Mesendoderm (in vitro differentiated cells): Measurements from ENCODE around the gene METTL22.
A peak's percentile ranks its signal among the peaks of the same experiment; 100 is the strongest.

Experiments used
- DNase-seq: peaks from one replicate; pipeline ENCODE4 v3.0.0; 2013
- H2AK5ac ChIP-seq: 2 replicates; pipeline ENCODE4 v1.6.1; 2013; ENCODE audit warnings: low read length, inconsistent platforms
- H2BK120ac ChIP-seq: 2 replicates; pipeline ENCODE4 v1.6.1; 2013; ENCODE audit warnings: low read depth, mild to moderate bottlenecking, low read length, moderate library complexity, mixed read lengths
- H2BK15ac ChIP-seq: replicated peaks from 2 replicates; pipeline ENCODE4 v1.6.1; 2013; ENCODE audit warnings: low read depth, mild to moderate bottlenecking, moderate library complexity
- H2BK5ac ChIP-seq: 2 replicates; pipeline ENCODE4 v1.6.1; 2013; ENCODE audit warnings: low read length, inconsistent platforms
- H3K18ac ChIP-seq: 2 replicates; pipeline ENCODE4 v1.6.1; 2013; ENCODE audit warnings: mild to moderate bottlenecking, low read length, mixed read lengths
- H3K23ac ChIP-seq: one replicate; pipeline ENCODE4 v1.6.1; 2013; ENCODE audit warnings: low read length
- H3K27ac ChIP-seq: 2 replicates; pipeline ENCODE4 v1.5.1; 2013; ENCODE audit warnings: low read depth, mild to moderate bottlenecking, inconsistent platforms, low read length, moderate library complexity
- H3K27me3 ChIP-seq: 2 replicates; pipeline ENCODE4 v1.6.1; 2013; ENCODE audit warnings: low read length, control low read depth, mild to moderate bottlenecking, inconsistent platforms; ENCODE audit not compliant: insufficient read depth, poor library complexity
- H3K36me3 ChIP-seq: 2 replicates; pipeline ENCODE4 v1.6.1; 2013; ENCODE audit warnings: low read length, inconsistent platforms; ENCODE audit not compliant: control insufficient read depth, insufficient read depth
- H3K4ac ChIP-seq: one replicate; pipeline ENCODE4 v1.6.1; 2013; ENCODE audit warnings: low read depth, mild to moderate bottlenecking, low read length, moderate library complexity
- H3K4me1 ChIP-seq: 2 replicates; pipeline ENCODE4 v1.6.1; 2013; ENCODE audit warnings: low read depth, low read length, inconsistent platforms; ENCODE audit not compliant: control insufficient read depth
- H3K4me2 ChIP-seq: 2 replicates; pipeline ENCODE4 v1.6.1; 2013; ENCODE audit warnings: low read length
- H3K4me3 ChIP-seq: 2 replicates; pipeline ENCODE4 v1.5.1; 2013; ENCODE audit warnings: mild to moderate bottlenecking, low read length
- H3K56ac ChIP-seq: one replicate; pipeline ENCODE4 v1.6.1; 2013; ENCODE audit warnings: low read length
- H3K79me1 ChIP-seq: 2 replicates; pipeline ENCODE4 v1.6.1; 2013; ENCODE audit warnings: low read length, inconsistent platforms
- H3K79me2 ChIP-seq: 2 replicates; pipeline ENCODE4 v1.6.1; 2013; ENCODE audit warnings: mild to moderate bottlenecking, low read length; ENCODE audit not compliant: control insufficient read depth, insufficient read depth
- H3K9ac ChIP-seq: 2 replicates; pipeline ENCODE4 v1.6.1; 2013; ENCODE audit warnings: low read length, inconsistent platforms
- H4K5ac ChIP-seq: one replicate; pipeline ENCODE4 v1.6.1; 2013; ENCODE audit warnings: low read length
- H4K8ac ChIP-seq: one replicate; pipeline ENCODE4 v1.6.1; 2013; ENCODE audit warnings: low read depth, mild to moderate bottlenecking, control low read depth, low read length, moderate library complexity
- whole genome bisulfite sequencing: extraction: QIAGEN DNeasy Blood & Tissue Kit; methylation state at CpG from one replicate; pipeline ENCODE4 v1.1.7; 2013; ENCODE audit warnings: low lambda C conversion rate, missing lambda C conversion rate; ENCODE audit not compliant: insufficient coverage; ENCODE audit errors: extremely low coverage; 5-methylcytosine and 5-hydroxymethylcytosine counted together

The METTL22 gene

DNA sequence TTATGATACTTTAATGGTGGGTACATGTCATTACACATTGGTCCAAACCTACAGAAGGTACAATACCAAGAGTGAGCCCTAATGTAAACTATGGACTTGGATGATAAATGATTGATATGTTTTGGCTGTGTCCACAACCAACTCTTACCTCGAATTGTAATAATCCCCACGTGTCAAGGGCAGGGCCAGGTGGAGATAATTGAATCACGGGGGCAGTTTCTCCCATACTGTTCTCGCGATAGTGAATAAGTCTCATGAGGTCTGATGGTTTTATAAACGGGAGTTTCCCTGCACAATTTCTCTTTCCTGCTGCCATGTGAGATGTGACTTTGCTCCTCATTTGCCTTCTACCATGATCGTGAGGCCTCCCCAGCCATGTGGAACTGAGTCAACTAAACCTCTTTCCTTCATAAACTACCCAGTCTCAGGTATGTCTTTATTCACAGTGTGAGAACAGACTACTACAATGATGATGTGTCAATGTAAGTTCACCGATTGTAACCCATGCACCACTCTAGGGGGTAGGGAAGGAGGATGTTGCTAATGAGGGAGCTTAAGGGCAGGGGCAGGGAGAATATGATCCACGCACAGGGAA, 7.0 kb upstream of the METTL22 start:
- Histone ChIP-seq H3K4me2 (no peak overlapping the region), H3K4me1 (no peaks in the 10 kb centered on the region), H3K4me3 (no peak overlapping the region), H2BK5ac (no peak overlapping the region), H3K4ac (no peak overlapping the region), H4K8ac (no peak overlapping the region), H3K79me2 (no peaks in the 10 kb centered on the region), H3K18ac (no peak overlapping the region), H2BK15ac (no peak overlapping the region), H3K27ac (no peak overlapping the region), H3K23ac (no peak overlapping the region), H4K5ac (no peak overlapping the region), H3K79me1 (no peaks in the 10 kb centered on the region), H3K56ac (no peak overlapping the region), H2AK5ac (no peak overlapping the region), H3K27me3 (no peaks in the 10 kb centered on the region), H3K9ac (no peak overlapping the region), H2BK120ac (no peak overlapping the region), H3K36me3 (no peaks in the 10 kb centered on the region)
- no CpG with 5 or more reads among the region's 9 CpGs for WGBS
- no peak for DNase-seq

DNA sequence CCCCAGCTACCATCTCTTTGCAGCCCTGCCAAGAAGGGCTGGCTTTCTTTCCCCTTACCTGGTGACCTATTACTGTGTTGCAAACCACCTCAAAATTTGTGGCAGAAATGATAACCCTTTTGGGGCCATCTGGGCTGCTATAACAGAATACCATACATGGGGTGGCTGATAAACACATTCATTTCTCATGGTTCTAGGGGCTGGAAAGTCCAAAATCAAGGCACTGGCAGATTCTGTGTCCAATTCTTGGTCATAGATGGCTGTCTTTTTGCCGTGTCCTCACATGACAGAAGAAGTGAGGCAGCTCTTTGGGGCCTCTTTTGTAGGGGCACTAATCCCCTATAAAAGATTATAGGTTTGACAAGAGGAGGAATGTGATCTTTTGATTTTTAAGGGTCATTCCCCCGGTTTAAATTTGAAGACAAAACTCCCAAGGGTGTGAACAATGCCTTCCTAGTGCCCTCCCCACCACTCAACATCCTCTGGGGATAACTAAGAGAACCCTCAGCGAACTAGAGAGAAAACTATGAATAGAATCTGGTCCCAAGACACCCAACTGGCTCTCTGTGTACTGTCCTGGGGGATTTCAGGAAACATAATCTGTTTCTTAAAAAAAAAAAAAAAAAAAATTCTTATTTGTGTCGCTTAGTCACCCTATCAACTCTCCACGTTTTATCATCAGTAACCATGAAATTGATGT, 1.7 kb upstream of the METTL22 start:
- H2BK15ac ChIP-seq: no peak overlapping the region
- H2BK120ac ChIP-seq: no peak overlapping the region
- no peak overlapping the region for H3K23ac ChIP-seq
- H3K27me3 ChIP-seq: no peaks in the 10 kb centered on the region
- H3K9ac ChIP-seq: no peak overlapping the region
- no peak overlapping the region for H3K27ac ChIP-seq
- H3K18ac ChIP-seq: no peak overlapping the region
- peaks cover 11% of the 10 kb centered on the region for H3K79me1 ChIP-seq
- H2AK5ac ChIP-seq: no peak overlapping the region
- H3K4ac ChIP-seq: no peak overlapping the region
- no peak overlapping the region for H4K8ac ChIP-seq
- no peaks in the 10 kb centered on the region for H3K36me3 ChIP-seq
- H3K4me2 ChIP-seq: no peak overlapping the region
- WGBS: no CpG with 5 or more reads among the region's 5 CpGs
- H4K5ac ChIP-seq: no peak overlapping the region
- peaks cover 24% of the 10 kb centered on the region for H3K79me2 ChIP-seq
- DNase-seq: no peak
- H2BK5ac ChIP-seq: no peak overlapping the region
- H3K56ac ChIP-seq: no peak overlapping the region
- no peak overlapping the region for H3K4me3 ChIP-seq
- H3K4me1 ChIP-seq: no peaks in the 10 kb centered on the region

DNA sequence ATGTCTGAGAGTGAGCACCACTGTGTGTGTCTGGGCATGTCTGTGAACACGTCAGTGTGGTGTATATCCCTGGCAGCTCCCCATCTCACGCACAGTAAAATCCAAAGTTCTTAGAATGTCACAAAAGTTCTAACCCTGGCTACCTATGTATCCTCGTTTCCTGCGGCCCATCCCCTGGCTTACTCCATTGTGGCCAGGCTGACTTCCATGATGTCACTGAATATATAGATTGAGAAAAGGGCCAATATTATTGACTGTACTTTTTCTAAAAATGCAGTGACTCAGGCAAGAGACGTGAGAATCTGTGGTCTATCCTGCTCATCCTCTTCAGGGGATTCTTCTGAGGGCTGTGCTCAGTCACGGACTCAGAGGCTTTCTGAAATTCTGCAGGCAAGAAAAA, 963 bp upstream of the METTL22 start:
- no peak for DNase-seq
- Histone ChIP-seq H3K56ac (no peak overlapping the region), H3K23ac (no peak overlapping the region), H2BK15ac (no peak overlapping the region), H3K4ac (no peak overlapping the region), H3K79me1 (peaks cover 11% of the 10 kb centered on the region), H3K79me2 (peaks cover 24% of the 10 kb centered on the region), H3K27ac (no peak overlapping the region), H3K4me1 (no peaks in the 10 kb centered on the region), H3K36me3 (no peaks in the 10 kb centered on the region), H4K5ac (no peak overlapping the region), H3K27me3 (no peaks in the 10 kb centered on the region), H2AK5ac (no peak overlapping the region), H4K8ac (no peak overlapping the region), H3K4me3 (no peak overlapping the region), H3K9ac (no peak overlapping the region), H3K18ac (no peak overlapping the region), H2BK120ac (no peak overlapping the region), H2BK5ac (no peak overlapping the region), H3K4me2 (no peak overlapping the region)
- WGBS: no CpG with 5 or more reads among the region's 6 CpGs

DNA sequence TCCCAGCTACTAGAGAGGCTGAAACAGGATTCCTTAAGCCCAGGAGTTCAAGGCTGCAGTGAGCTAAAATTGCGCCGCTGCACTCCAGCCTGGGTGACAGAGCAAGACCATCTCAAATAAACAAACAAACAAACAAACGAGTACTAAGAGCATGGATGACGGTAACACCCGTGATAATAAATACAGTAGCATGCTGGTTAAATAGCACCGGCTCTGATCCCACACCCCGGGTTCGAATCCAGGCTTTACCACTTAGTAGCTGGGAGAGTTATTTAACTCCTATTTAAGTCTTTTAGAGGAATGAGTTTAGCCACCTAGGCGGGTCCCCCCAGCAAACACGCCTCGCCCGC, 301 bp upstream of the METTL22 start:
- no peak overlapping the region for H4K8ac ChIP-seq
- no peaks in the 10 kb centered on the region for H3K27me3 ChIP-seq
- DNase-seq: no peak

DNA sequence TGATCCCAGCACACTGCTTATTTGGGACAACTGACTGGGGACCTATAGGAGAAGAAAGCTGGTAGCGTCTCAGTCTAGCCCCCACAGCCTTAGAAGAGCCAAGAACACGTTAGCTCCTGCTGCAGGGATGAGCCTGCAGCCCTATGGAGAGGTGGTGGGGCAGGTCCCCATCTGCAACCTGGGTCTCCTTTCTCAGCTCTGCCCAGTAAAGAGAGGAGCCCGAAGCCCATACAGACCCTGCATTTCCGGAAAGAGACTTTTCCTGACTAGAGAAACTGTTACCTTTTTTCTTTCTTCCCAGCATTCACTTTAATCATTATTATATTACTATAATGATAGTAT, 788 bp downstream of the METTL22 start:
- Histone ChIP-seq H2BK120ac (no peak overlapping the region), H3K79me1 (peaks cover 13% of the 10 kb centered on the region), H3K27me3 (no peaks in the 10 kb centered on the region), H3K18ac (no peak overlapping the region), H3K23ac (no peak overlapping the region), H3K4ac (no peak overlapping the region), H4K5ac (no peak overlapping the region), H3K9ac (peak overlapping the region; percentile 99), H3K27ac (no peak overlapping the region), H2BK5ac (no peak overlapping the region), H3K56ac (peak overlapping the region; percentile 99), H4K8ac (no peak overlapping the region), H2BK15ac (no peak overlapping the region), H3K4me1 (no peaks in the 10 kb centered on the region), H3K4me3 (peak overlapping the region; percentile 99), H2AK5ac (no peak overlapping the region), H3K79me2 (peaks cover 24% of the 10 kb centered on the region), H3K4me2 (peak overlapping the region; percentile 62), H3K36me3 (peaks cover 1% of the 10 kb centered on the region)
- no CpG with 5 or more reads among the region's 4 CpGs for WGBS
- no peak for DNase-seq

More for the DNA sequence above, 301 bp upstream of the METTL22 start:
- H3K27ac ChIP-seq: no peak overlapping the region
- no peaks in the 10 kb centered on the region for H3K36me3 ChIP-seq
- WGBS: no CpG with 5 or more reads among the region's 12 CpGs
- no peak overlapping the region for H2AK5ac ChIP-seq
- no peak overlapping the region for H3K56ac ChIP-seq
- peak overlapping the region; percentile 52 for H3K4me2 ChIP-seq
- H3K9ac ChIP-seq: no peak overlapping the region
- H3K18ac ChIP-seq: no peak overlapping the region
- no peaks in the 10 kb centered on the region for H3K4me1 ChIP-seq
- H2BK120ac ChIP-seq: no peak overlapping the region
- peaks cover 24% of the 10 kb centered on the region for H3K79me2 ChIP-seq
- no peak overlapping the region for H2BK5ac ChIP-seq
- H3K23ac ChIP-seq: no peak overlapping the region
- H3K4me3 ChIP-seq: no peak overlapping the region
- no peak overlapping the region for H2BK15ac ChIP-seq
- no peak overlapping the region for H3K4ac ChIP-seq
- no peak overlapping the region for H4K5ac ChIP-seq
- peaks cover 11% of the 10 kb centered on the region for H3K79me1 ChIP-seq

DNA sequence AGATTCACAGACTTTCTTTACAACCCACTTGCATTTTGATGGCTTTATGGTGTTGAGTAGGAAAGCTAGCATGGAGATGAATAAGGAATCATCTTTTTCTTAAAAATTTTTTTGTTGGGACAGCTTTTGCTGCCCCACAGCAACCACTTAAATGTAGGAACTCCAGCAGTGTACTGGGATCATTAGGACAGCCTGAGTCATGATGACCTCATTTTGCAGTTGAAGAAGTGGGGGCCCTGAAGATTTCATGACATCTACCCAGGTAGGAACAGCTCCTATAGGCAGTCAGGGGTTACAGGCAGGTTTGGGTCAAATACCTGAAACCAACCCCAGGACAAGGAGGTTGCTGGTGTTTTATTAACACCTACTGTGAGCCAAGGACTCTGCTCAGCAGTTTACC, 2.1 kb downstream of the METTL22 start:
- no peak overlapping the region for H3K9ac ChIP-seq
- peaks cover 15% of the 10 kb centered on the region for H3K79me1 ChIP-seq
- H3K4me3 ChIP-seq: no peak overlapping the region
- peak; percentile 54 for DNase-seq
- H4K8ac ChIP-seq: no peak overlapping the region
- no peak overlapping the region for H3K18ac ChIP-seq
- H3K27me3 ChIP-seq: no peaks in the 10 kb centered on the region
- no peak overlapping the region for H2BK15ac ChIP-seq
- no peak overlapping the region for H3K4ac ChIP-seq
- H2BK120ac ChIP-seq: no peak overlapping the region
- H2AK5ac ChIP-seq: no peak overlapping the region
- H3K4me2 ChIP-seq: no peak overlapping the region
- no peaks in the 10 kb centered on the region for H3K4me1 ChIP-seq
- no peak overlapping the region for H4K5ac ChIP-seq
- no peak overlapping the region for H3K56ac ChIP-seq
- H2BK5ac ChIP-seq: no peak overlapping the region
- H3K27ac ChIP-seq: no peak overlapping the region
- peaks cover 4% of the 10 kb centered on the region for H3K36me3 ChIP-seq
- no peak overlapping the region for H3K23ac ChIP-seq
- H3K79me2 ChIP-seq: peaks cover 24% of the 10 kb centered on the region
